Body of pancreas (tissue), 4 donors: ENCODE data around the gene SH3PXD2A.

ENCODE experiments used
- CTCF ChIP-seq, 7 experiments: fragments of 450-650 bp in 4 of 7; fragments of 200-600 bp in 3 of 7; sonication (generic) in 3 of 7; IDR thresholded peaks; one replicate each; pipeline ENCODE4 v1.5.1; 2016 to 2019; ENCODE audit warnings: antibody characterized with exemption in 7 of 7
- POLR2A ChIP-seq, 3 donors: fragments of 450-650 bp; IDR thresholded peaks; one replicate each; pipeline ENCODE4 v1.6.1; 2016; ENCODE audit warnings: antibody characterized with exemption in 3 of 3, mild to moderate bottlenecking in 2 of 3

- TF ChIP-seq CTCF (IDR thresholded peaks at IDR 0.05) (no peak), POLR2A (IDR thresholded peaks at IDR 0.05) (no peak)
Measured at GRCh38 chr10:103806395-103807187, 48.8 kb downstream of the SH3PXD2A start.
